Fibroblast of the aortic adventitia (primary cell): ENCODE data around the gene TGFBR1. TPM values are rescaled to one million over a fixed set of nuclear protein-coding genes. Genes with fewer than 3 reads are reported as not detected.

Source experiments
- DNase-seq: peaks from one replicate; pipeline ENCODE4 v3.0.0-alpha.2; 2010; ENCODE audit warnings: low read depth
- H3K4me3 ChIP-seq: 2 replicates; pipeline ENCODE4 v1.5.1; 2011; ENCODE audit warnings: low read depth, mild to moderate bottlenecking, control low read depth, low read length, moderate library complexity
- total RNA-seq: library from RNA; depleted of rRNA; stranded (reverse); fragments of >200 nt; gene quantifications from 2 replicates; pipeline ENCODE4 v1.2.3, GENCODE V29; 2012; ENCODE audit warnings: low replicate concordance
- TF ChIP-seq, protein P1 (sequence below): IDR thresholded peaks from 2 replicates; pipeline ENCODE4 v1.5.1; 2011; ENCODE audit warnings: mild to moderate bottlenecking, low read length, control low read depth, inconsistent platforms; ENCODE audit not compliant: insufficient read depth

Gene TGFBR1
- total RNA-seq, 1 donor = 28.8 TPM

DNA sequence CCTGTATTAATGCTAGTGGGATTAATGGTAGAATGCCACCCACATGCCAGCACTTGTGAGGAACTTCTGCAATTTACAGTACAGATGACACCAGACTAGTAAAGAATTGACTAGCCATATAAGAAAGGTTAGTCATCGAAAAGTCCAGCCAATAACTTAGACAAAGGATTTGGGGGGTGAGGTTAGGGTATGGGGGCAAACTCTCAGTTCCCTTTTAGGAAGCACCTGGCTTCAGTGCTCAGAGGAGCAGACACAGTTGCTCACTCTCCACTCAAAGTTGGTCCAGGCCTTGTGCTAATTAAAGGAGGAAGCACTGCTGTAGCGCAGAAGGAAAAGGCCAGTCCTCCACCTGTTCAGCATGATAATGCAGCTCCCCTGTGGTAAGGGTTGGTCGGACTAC lies 25.2 kb downstream of the TGFBR1 start:
- TF ChIP-seq, protein P1, sequence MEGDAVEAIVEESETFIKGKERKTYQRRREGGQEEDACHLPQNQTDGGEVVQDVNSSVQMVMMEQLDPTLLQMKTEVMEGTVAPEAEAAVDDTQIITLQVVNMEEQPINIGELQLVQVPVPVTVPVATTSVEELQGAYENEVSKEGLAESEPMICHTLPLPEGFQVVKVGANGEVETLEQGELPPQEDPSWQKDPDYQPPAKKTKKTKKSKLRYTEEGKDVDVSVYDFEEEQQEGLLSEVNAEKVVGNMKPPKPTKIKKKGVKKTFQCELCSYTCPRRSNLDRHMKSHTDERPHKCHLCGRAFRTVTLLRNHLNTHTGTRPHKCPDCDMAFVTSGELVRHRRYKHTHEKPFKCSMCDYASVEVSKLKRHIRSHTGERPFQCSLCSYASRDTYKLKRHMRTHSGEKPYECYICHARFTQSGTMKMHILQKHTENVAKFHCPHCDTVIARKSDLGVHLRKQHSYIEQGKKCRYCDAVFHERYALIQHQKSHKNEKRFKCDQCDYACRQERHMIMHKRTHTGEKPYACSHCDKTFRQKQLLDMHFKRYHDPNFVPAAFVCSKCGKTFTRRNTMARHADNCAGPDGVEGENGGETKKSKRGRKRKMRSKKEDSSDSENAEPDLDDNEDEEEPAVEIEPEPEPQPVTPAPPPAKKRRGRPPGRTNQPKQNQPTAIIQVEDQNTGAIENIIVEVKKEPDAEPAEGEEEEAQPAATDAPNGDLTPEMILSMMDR = no peak
- DNase-seq = no peak
- no peak overlapping the region for H3K4me3 ChIP-seq

DNA sequence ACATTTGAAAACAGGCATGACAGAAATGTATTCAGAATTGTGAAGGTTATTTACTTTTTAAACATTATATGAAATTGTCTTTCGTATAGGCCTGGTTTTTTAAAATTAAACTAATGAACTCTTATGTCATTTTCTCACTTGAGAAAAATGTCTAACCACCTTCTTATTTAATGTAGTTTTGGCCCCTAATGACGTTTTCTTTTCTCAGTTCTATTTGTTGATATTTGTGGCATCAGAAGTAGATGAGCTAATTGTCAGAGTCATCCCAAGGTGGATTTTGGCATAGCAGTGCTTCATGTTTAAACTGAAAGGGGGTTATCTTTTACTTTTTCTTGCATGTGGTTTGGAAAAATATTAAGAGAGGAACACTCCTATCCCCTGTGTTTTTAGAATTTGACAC lies 28.2 kb downstream of the TGFBR1 start:
- no peak for DNase-seq
- TF ChIP-seq, protein P1 = no peak
- no peak overlapping the region for H3K4me3 ChIP-seq

DNA sequence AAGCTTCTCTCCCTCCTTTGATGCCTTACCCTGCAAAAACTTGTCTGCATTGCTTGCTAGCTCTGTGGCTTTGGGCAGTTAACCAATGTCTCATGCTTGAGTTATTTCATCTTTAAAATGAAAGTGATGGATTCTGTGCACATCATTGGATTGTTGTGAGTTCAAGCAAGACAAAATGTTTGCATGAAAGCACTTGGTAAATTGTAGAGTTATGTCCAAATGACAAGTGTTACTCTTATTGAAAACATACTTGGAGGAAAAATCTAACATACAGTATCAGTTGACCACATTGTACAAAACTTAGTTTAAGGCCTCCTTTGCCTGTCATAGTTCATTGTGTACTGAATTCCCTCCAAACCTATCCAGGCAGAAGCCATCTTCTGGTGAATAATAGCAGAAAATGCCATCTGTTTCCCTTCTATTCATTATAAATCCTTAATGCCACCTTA lies 30.0 kb downstream of the TGFBR1 start:
- TF ChIP-seq, protein P1 = no peak
- no peak overlapping the region for H3K4me3 ChIP-seq
- peak; percentile 73 for DNase-seq

DNA sequence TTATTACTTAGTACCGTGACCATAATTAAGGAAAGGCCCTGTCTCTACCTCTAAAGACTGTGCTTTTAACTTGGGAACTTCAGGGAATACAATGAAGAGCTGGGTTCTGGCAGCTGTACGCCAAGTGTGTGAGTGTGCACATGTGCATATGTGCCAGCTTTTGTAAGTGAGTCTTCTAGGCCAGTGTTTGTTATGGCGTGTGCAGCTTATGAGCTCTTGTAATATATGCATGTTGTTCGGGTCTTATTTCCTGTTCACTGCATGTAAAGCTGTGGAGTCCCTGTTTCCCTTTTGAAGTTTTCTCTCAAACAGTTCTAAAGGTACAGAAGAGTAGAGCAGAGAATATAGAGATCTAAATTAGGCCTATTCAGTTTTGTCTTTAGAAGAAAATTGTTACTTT lies 30.5 kb downstream of the TGFBR1 start:
- DNase-seq = no peak
- TF ChIP-seq, protein P1 = no peak
- H3K4me3 ChIP-seq = no peak overlapping the region

DNA sequence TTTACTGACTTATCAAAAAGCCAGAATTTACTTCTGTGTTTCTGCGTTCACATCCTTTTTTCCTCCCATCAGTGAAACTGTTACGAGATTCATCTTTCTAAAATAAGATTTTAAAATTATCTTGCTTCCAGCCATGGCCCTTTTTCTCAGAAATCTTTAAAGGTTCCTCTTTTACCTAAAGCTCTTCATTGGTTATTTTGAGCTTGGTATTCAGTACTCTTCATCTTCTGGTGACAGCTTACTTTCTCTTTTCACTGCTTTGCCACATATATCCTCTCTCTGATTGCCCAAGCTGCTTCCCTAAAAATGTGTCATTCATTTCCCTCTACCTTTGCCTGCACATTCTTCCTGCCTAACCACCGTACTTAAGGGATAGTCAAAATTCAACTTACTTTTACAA lies 32.3 kb downstream of the TGFBR1 start:
- H3K4me3 ChIP-seq = no peak overlapping the region
- TF ChIP-seq, protein P1 = no peak
- no peak for DNase-seq

DNA sequence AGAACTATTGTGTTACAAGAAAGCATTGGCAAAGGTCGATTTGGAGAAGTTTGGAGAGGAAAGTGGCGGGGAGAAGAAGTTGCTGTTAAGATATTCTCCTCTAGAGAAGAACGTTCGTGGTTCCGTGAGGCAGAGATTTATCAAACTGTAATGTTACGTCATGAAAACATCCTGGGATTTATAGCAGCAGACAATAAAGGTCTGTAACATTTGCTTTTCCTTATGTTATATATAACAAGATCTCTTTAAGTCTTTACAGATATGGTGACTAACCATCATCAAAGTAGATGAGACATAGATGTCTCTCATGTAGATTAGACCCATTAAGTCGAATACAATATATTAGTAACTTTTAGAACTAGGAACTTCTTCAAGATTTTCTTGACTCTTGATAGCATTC lies 33.0 kb downstream of the TGFBR1 start:
- H3K4me3 ChIP-seq = no peak overlapping the region
- TF ChIP-seq, protein P1 = no peak
- no peak for DNase-seq
